ENCODE data around the gene TRAF3. TPM values are rescaled to one million over a fixed set of nuclear protein-coding genes. Genes with fewer than 3 reads are reported as not detected.

TRAF3 gene
- total RNA-seq, 1 donor from 2014 or later = 26.6 TPM

DNA sequence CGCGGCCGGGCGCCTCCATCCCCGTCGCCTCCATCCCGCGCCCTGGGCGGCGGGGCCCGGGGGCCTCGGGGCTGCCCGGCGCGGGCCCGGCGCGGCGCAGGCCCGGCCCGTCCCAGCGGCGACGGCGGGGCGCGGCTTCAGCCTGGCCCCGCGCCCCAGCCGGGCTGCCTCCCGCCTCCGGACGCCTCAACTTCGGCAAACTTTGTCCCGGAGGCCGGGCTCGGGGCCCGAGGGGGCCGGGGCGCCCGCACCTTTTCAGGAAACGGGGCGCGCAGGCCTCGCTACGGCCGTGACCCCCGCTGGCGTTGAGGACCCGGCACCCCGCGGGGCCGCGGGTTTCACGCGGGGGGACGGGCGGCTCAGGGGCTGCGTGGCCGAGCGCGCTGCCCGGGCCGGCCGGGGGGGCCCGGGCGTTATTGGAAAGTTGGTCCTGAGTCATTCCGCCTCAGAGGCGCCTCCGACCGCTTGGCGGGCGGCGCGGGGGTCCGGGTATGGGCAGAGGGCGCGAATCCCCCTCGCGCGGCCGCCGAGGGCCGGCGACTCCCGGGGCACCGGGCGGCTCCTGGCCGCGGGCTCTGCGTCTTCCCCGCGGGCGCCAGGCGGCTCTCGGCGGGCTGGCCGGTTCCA lies 575 bp downstream of the TRAF3 start:
- no peak for DNase-seq (ENCODE audit: low read depth, low spot score)

DNA sequence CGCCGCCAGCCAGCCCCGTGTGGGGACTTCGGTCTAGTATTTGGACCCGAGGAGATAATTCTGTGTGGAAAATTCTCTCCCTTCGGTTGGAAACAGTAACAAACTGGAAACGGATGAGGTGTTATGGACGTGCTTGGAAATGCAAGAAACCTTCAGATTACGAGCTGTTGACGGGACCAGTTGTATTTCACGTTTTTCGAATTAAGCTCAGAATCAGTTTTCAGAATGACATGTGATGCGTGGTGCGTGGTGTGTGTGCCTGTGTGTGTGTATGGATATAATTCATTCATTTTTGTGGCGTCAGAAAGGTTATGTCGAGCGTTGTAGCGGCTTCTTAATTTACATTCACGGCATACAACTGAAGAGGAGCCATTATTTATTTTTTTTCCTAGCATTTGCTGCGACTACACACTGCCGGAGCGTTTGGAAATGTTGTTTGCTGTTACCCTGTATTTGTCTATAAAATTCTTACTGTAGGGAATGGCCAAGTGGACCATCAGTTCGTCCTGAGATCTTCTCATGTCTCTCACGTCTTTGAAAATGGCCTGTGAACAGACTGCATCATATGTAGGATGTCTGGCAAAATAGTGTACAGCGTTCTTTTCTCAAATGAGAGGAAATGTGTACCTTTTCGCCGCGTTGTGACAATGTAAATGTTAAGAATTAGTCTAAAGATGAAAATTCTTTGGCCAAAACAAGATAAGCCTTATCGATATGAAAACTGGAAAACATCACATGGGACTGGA lies 1.3 kb downstream of the TRAF3 start:
- no peak for DNase-seq (ENCODE audit: low read depth, low spot score)

DNA sequence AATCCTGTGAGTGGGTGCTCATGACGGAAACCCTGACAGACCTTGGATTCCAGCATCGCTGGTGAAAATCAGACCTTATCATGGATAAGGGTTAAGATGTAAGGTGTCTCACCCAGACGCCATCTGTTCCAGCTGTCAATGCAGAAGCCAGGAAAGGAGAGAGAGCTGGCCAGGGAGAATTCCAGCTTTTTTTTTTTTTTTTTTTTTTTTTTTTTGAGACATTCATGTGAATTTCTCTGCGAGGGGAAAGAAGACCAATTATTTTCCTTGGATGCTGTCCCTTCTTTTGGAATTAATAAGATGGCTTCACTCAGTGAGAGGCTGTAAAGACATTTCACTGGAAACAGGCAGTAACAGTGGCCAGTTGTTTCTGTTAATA lies 1.8 kb downstream of the TRAF3 start:
- DNase-seq (ENCODE audit: low read depth, low spot score) = no peak

DNA sequence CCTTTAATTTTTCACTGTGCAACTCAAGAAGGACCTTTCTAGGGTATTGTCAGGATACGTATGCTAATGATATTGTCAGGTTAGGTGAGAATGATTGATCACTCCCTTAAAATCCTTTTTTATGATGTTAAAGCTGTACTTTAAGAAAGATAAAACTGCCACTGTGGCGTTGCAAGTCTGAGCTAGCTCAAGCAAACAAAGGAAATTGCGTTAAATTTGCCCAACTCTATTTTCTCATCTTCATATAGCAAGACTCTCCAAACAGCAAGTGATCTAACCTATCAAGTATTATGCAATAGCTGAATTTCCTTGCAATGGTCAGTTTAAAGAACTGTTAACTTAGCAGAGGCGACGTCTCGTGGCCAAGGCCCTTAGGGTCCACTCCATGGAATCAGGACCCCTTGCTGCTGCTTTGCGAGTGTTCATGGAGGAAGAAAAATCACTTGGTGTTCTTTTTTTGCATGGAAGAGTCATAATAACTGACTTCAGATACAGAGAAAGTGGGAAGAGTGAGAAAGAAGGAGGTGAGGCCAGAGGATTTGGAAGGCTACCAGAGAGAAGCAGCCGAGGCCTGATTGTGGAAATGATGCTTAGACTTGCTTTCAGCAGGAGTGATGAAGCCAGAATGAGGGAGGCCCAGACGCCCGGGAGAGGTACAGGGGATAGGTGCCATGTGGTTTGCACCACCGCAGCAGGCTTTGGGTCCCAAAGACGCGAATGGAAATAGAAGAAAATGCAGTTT lies 2.5 kb downstream of the TRAF3 start:
- DNase-seq (ENCODE audit: low read depth, low spot score) = no peak

DNA sequence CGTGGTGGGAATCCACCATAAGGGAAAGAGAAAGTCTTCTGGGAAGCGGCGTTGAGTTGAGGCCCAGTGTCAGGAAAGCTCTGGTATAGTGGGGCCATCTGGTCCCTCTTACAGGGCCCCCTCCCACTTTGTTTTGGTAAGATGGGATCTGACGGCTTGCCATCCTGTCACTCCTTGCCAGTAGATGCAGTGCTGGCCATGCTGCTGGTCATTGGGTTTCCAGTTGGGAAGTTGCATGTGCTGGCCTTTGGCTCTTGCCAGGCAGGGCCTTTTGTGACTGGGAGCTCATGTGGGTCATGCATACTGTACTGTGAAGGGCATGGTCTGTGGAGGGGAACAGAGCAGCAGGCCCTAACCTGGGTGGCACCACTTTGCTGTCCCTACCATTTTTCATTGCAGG lies 3.8 kb downstream of the TRAF3 start:
- DNase-seq (ENCODE audit: low read depth, low spot score) = no peak

DNA sequence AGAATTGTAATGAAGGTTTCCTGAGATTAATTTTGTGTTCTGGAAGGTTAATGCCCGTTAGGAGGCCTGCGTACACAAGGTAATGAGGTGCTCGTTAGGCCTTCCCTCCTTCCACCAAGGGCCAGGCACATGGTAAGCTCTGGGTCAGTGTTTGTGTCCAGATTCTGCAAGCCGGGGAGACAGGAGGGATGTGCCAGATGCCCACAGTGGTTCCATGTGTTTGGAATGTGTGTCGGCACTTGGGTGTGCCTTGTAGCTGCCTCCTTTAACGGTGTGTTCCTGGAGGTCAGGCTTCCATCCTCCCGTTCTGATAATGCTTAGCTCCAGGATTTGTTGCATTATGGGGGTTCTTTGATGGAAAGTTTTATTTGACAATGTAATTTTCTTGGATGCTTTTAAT lies 5.7 kb downstream of the TRAF3 start:
- DNase-seq (ENCODE audit: low read depth, low spot score) = no peak

DNA sequence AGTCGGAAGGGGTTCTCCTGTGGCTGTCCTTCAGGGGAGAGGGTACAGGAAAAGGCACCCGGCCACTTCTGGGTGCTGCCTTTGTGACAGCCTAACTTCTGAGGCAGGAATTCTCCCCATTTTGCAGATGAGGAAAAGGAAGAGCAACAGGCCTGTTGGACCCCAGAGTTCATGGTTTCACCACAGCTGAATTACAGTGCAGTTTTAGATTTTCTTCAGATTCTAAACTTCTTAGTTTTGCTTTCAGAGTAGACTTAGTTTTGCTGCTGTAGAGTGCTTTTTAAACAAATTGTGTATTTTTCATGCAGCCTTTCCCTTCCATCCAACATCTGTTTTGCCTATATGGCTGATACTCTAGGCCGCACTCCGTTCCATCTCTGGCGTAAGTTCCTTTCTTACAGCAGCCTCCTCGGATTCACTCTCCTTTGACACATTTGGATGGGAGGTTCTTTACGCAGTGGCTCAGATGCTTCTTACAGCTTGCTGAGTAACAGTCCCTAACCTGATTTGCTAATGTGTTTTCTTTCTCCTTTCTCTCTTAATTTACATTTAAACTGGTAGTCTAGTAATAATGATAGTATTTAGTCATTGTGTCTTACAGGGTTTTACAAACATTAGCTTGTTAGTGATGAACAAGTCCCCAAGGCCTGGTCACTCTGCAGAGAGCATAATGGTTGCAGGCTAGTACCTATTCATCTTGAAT lies 7.8 kb downstream of the TRAF3 start:
- no peak for DNase-seq (ENCODE audit: low read depth, low spot score)

DNA sequence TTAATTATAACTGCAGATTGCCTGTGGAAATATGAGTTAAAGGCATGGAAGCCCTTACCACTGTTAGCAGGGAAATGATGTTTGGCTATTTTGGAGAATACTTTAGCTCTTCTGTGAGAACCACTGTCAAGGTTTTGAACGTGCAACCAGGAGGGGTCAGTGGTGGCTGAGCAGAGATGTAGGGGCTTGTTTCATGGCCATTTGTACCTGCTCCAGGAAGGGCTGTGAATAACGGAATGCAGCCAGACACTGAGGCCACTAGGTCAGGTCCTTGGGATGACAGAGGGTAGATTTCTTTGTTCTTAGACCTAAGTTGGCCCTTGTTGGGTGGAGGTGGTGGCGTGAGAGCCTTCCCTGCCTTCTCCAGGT lies 8.3 kb downstream of the TRAF3 start:
- DNase-seq (ENCODE audit: low read depth, low spot score) = no peak

DNA sequence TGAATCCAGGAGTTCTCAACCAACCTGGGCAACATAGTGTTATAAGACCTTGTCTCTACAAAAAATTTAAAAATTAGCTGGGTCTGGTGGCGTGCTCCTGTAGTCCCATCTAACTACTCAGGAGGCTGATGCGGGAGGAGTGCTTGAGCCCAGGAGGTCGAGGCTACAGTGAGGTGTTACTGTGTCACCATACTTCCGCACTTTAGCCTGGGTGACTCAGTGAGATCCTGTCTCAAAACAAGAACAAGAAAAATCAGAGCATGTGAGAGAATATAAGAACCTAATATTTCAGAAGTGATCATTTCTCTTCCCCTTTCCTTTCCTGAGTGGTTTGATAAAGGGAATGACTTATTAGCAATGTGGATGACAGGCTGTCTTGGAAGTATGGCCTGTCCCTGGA lies 9.5 kb downstream of the TRAF3 start:
- DNase-seq (ENCODE audit: low read depth, low spot score) = no peak

DNA sequence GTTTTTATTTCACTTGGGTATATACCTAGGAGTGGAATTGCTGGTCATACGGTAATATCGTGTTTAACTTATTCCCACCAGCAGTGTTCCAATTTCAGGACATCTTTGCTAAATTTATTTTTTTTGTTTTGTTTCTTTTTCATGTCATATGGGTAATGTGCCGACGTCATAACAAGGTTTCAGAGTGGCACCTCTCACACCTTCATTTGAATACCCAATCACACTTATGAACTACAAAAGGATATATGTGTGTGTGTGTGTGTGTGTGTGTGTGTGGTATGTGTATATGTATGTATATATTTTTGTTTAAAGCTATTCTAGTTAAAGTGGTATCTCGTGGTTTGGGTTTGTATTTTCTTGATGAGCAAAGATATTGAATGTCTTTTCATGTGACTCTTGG lies 12.1 kb downstream of the TRAF3 start:
- no peak for DNase-seq (ENCODE audit: low read depth, low spot score)

DNA sequence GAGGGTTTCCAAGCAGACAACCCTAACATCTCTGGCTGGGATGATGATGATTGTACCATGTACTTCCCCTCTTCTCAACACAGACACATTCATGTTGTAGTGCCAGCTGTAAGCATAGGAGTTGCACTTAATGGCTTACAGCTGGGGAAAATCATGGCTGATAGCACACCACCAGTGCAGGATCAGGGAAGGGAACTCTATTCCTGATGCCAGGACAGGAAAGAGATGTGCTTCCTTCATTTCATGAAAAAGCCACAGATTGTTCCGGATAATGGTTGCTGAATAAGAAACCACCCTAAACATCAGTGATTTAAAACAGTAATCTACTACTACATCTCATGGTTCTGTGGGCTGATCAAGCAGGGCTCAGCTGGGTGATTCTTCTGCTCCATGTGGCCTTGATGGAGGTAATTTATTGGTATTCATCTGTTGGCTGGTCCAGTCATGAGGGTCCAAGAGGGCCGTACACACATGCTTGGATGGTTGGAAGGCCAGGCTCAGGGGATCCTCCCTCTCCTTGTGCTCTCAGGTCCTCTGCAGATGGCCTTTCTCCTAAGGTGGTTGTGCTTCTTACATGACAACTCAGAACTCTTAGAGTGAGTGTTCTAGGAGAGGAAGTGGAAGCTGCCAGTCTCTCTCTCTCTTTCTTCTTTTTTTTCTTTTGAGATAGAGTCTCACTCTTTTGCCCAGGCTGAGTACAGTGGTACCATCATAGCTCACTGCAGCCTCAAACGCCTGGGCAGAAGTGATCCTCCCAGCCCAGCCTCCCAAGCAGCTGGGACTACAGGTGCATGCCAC lies 16.5 kb downstream of the TRAF3 start:
- DNase-seq (ENCODE audit: low read depth, low spot score) = no peak

DNA sequence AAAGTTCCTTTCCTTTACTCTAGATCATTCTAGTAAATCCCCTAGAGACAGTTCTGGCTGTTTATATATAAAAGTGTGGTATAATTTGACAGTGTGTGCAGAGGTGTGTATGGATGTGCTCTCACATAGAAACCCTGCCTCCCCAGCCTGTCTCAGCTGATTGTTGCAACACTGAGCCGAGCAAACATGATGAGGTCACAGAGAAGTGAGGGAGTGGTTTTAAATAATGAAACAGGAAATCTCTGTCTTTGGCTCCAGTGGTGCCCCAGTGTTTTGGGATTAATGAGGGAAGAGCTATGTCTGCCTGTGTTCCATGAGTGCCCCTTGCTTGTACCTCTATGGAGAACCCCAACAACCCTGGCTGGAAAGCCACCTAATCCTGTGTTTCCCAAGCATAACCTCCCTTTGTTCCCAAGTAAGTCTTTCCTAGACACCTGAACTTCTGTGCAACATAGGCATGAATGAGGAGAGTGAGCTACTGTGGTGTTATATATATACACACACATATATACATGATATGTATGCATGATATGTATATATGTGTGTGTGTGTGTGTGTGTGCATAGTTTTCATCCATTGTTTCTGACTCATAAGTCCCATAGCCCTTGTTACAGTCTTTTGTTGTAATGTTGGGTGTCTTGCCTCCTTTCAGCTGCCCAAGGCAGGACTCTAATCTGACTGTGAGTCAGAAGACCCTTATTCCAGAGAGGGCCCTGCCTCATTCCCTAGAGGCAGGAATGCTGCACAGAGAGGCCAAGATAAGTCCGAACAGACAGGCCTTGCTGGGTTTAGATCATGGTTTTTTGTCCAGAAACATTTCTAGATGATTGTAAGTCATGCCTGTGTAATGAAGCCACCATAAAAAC lies 18.0 kb downstream of the TRAF3 start:
- DNase-seq (ENCODE audit: low read depth, low spot score) = no peak

DNA sequence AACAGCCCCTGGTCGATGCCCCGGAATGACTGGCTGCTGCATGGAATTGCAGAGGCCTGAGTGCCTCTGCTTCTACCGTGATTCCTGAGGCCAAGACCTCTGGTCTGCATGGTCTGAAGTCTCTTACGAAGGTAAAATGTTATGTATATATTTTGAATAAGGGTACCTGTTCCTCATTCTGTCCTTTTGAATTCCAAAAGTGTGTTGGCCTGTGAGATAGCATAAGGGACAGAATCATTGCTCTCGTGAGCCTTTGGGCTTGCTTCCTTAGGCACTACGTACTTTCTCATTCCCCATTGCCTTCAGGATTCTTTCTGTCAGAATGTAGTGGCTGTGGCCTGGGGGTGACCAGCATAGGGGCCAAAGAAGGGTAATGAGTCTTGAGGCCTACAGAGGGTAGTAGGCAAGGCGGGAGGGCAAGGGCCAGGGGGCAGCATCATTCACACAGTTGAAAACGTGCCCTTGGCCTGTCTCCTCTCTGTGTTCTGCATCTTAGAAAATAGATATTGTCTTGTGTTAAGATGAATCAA lies 19.5 kb downstream of the TRAF3 start:
- DNase-seq (ENCODE audit: low read depth, low spot score) = no peak

DNA sequence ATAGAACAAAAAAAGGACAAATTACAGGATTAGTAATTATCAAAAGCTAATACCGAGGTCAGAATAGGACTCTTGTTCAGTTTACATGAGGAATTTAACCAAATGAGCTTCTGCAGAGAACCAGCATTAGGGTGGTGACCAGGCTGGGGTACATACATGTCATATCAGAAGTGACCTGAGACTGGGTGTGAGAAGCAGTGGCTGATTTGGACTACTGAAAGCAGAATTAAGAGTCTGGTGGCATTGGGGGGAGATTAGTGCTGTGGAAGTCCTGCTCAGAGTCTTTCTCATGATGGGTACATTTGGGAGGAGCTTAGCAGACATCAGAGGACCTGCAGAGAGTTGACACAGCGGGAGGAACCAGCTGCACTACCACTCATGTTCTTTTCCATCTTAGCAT lies 21.7 kb downstream of the TRAF3 start:
- DNase-seq (ENCODE audit: low read depth, low spot score) = no peak

DNA sequence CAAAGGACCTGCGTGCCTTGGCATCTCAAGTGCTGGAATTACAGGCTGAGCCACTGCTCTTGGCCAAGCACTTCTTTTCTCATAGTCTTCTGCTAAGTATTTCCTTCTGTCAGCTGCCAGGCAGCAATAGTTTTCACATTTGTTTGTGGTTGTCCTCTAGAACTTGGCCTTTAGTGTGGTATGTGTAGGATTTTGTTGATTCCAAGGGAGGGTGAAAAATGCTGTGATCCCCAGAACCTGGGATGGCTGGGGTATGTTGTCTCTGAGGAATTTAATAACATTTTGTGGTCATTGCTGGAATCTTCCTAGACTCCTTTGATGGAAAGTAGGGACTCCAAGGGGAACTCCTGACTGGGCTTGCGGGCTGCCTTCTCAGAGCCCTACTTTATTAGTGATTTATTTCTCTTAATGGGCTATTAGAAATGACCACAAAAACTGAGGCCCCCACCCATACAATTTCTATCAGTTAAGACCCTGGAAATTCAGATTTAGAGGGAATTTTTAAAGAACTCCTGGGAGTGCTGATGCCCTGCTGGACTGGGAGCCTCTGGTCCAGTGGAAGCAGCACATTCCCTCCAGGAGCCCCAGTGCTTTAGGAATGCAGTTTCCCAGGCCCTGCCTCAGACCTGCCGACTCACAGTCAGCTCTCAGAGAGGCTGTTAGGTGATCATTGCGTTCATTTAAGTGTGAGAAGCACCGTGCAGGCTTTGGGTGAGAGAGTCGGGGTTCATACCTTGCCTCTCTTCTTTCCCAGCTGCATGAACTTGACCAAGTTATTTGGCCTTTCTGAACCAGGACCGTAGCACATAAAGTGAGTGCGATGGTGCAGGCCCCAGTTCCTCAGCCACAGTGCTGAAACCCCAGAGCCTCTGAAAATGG lies 22.7 kb downstream of the TRAF3 start:
- DNase-seq (ENCODE audit: low read depth, low spot score) = no peak

DNA sequence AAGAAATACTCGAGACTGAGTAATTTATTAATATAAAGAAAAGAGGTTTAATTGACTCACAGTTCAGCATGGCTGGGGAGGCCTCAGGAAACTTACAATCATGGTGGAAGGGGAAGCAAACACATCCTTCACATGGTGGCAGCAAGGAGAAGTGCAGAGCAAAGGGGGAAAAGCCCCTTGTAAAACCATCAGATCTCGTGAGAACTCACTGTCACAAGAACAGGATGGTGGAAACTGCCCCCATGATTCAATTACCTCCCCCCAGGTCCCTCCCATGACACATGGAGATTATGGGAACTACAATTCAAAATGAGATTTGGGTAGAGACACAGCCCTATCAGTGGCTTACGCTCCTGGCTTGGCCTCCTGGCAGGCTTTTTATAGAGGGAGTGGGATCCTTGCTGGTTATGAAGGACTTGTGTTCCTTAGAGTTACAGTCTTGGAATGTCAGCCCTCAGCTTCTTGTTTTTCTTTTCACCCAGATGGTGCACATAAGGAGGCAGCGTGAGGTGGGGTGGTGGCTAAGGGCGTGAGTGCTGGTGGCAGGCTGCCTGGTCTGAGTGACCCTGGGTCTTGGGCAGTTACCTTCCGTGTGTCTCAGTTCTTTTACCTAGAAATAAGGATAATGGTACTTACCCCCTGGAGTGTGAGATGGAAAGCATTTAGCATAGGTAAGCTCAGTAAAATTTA lies 25.7 kb downstream of the TRAF3 start:
- DNase-seq (ENCODE audit: low read depth, low spot score) = no peak

DNA sequence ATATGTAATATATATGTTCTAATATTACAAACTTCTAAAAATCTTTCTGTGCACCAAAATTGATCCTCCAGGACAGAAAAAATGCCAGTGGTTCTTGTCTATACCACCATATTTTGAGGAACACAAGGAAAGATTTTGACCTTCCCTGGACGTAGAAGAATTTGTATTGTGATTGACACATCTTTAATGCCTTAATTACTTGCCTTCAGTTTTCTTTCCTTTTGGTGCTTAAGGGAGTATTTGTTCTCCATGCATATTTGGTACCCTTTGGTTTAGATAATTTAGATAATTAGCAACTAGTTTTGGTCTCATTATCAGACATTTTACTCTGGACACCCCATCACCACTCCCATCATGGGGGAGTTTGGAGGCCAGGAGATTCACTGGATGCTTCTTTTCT lies 27.6 kb downstream of the TRAF3 start:
- no peak for DNase-seq (ENCODE audit: low read depth, low spot score)

DNA sequence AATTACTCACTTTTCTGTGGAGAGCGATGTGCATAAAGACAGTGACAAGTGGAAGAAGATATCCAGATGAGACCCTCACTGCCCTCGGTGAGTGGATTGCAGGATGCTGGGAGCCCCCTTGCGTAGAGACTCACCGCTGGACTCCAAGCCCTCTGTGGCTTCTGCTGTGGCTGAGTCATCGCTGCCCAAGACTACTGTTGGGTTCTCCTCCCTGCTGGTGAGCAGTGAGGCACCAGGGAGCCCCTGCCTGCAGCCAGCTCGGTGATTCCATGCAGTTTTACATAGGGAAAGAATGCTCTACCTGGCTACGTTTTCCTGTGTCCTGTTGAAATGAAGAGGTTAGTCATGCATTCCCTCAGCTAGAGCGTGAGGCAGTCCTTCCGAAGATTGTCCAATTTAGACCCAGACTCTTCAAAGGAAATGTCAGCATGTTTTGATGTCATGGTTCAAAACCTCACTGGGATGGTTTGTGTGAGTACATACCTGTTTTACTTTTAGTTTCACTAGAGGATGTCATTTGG lies 28.2 kb downstream of the TRAF3 start:
- no peak for DNase-seq (ENCODE audit: low read depth, low spot score)

All from pulmonary artery endothelial cell (primary cell).